ENCODE results near the gene MAPKAPK3.

The MAPKAPK3 gene

GRCh38 chr3:50587806-50588758 lies 28.9 kb upstream of the MAPKAPK3 start:
- 88 to 92% methylated on average over 15 to 16 of the region's 17 CpGs for WGBS, 2 experiments (ENCODE audit: insufficient coverage in 2 of 2)
- H3K36me3 ChIP-seq (ENCODE audit: control insufficient read depth, insufficient read depth, low read length), result no peaks in the 10 kb centered on the region
- no peaks in the 10 kb centered on the region for H3K9me3 ChIP-seq (ENCODE audit: control insufficient read depth, low read length)
- no peaks in the 10 kb centered on the region for H3K4me1 ChIP-seq (ENCODE audit: control insufficient read depth, insufficient read depth, low read length, poor library complexity, severe bottlenecking)
- no peak overlapping the region for H3K4me3 ChIP-seq (ENCODE audit: extremely low read depth, insufficient read depth, low read length, poor library complexity, severe bottlenecking)
- H3K27ac ChIP-seq (ENCODE audit: low read depth, low read length, severe bottlenecking), result no peak overlapping the region

GRCh38 chr3:50588759-50589433 lies 28.1 kb upstream of the MAPKAPK3 start:
- H3K4me1 ChIP-seq (ENCODE audit: control insufficient read depth, insufficient read depth, low read length, poor library complexity, severe bottlenecking), result no peaks in the 10 kb centered on the region
- H3K4me3 ChIP-seq (ENCODE audit: extremely low read depth, insufficient read depth, low read length, poor library complexity, severe bottlenecking), result no peak overlapping the region
- WGBS, 2 experiments (ENCODE audit: insufficient coverage in 2 of 2), result 93 to 97% methylated on average over 3 of the region's 4 CpGs
- H3K27ac ChIP-seq (ENCODE audit: low read depth, low read length, severe bottlenecking), result no peak overlapping the region
- H3K9me3 ChIP-seq (ENCODE audit: control insufficient read depth, low read length), result no peaks in the 10 kb centered on the region
- no peaks in the 10 kb centered on the region for H3K36me3 ChIP-seq (ENCODE audit: control insufficient read depth, insufficient read depth, low read length)

GRCh38 chr3:50591196-50591741 lies 25.7 kb upstream of the MAPKAPK3 start:
- no peak overlapping the region for H3K4me3 ChIP-seq (ENCODE audit: extremely low read depth, insufficient read depth, low read length, poor library complexity, severe bottlenecking)
- no peaks in the 10 kb centered on the region for H3K4me1 ChIP-seq (ENCODE audit: control insufficient read depth, insufficient read depth, low read length, poor library complexity, severe bottlenecking)
- H3K36me3 ChIP-seq (ENCODE audit: control insufficient read depth, insufficient read depth, low read length), result no peaks in the 10 kb centered on the region
- 77 to 84% methylated on average over 6 to 8 of the region's 9 CpGs for WGBS, 2 experiments (ENCODE audit: insufficient coverage in 2 of 2)
- no peaks in the 10 kb centered on the region for H3K9me3 ChIP-seq (ENCODE audit: control insufficient read depth, low read length)
- no peak overlapping the region for H3K27ac ChIP-seq (ENCODE audit: low read depth, low read length, severe bottlenecking)

GRCh38 chr3:50592568-50592967 lies 24.4 kb upstream of the MAPKAPK3 start:
- Histone ChIP-seq H3K4me1 (ENCODE audit: control insufficient read depth, insufficient read depth, low read length, poor library complexity, severe bottlenecking) (no peaks in the 10 kb centered on the region), H3K36me3 (ENCODE audit: control insufficient read depth, insufficient read depth, low read length) (no peaks in the 10 kb centered on the region), H3K4me3 (ENCODE audit: extremely low read depth, insufficient read depth, low read length, poor library complexity, severe bottlenecking) (no peak overlapping the region), H3K27ac (ENCODE audit: low read depth, low read length, severe bottlenecking) (no peak overlapping the region), H3K9me3 (ENCODE audit: control insufficient read depth, low read length) (no peaks in the 10 kb centered on the region)
- 33 to 62% methylated on average over 1 to 5 of the region's 5 CpGs for WGBS, 2 experiments (ENCODE audit: insufficient coverage in 2 of 2)

GRCh38 chr3:50594253-50594785 lies 22.6 kb upstream of the MAPKAPK3 start:
- Histone ChIP-seq H3K27ac (ENCODE audit: low read depth, low read length, severe bottlenecking) (no peak overlapping the region), H3K4me1 (ENCODE audit: control insufficient read depth, insufficient read depth, low read length, poor library complexity, severe bottlenecking) (no peaks in the 10 kb centered on the region), H3K36me3 (ENCODE audit: control insufficient read depth, insufficient read depth, low read length) (no peaks in the 10 kb centered on the region), H3K9me3 (ENCODE audit: control insufficient read depth, low read length) (no peaks in the 10 kb centered on the region), H3K4me3 (ENCODE audit: extremely low read depth, insufficient read depth, low read length, poor library complexity, severe bottlenecking) (no peak overlapping the region)
- 86 to 88% methylated on average over 1 of the region's 2 CpGs for WGBS, 2 experiments (ENCODE audit: insufficient coverage in 2 of 2)

- Histone ChIP-seq H3K36me3 (ENCODE audit: control insufficient read depth, insufficient read depth, low read length) (no peaks in the 10 kb centered on the region), H3K4me3 (ENCODE audit: extremely low read depth, insufficient read depth, low read length, poor library complexity, severe bottlenecking) (no peak overlapping the region), H3K27ac (ENCODE audit: low read depth, low read length, severe bottlenecking) (no peak overlapping the region), H3K4me1 (ENCODE audit: control insufficient read depth, insufficient read depth, low read length, poor library complexity, severe bottlenecking) (peaks cover 8% of the 10 kb centered on the region), H3K9me3 (ENCODE audit: control insufficient read depth, low read length) (no peaks in the 10 kb centered on the region)
- 80 to 91% methylated on average over 2 to 3 of the region's 6 CpGs for WGBS, 2 experiments (ENCODE audit: insufficient coverage in 2 of 2)
Observed at GRCh38 chr3:50599115-50599715, 17.7 kb upstream of the MAPKAPK3 start.

- Histone ChIP-seq H3K4me1 (ENCODE audit: control insufficient read depth, insufficient read depth, low read length, poor library complexity, severe bottlenecking) (peaks cover 8% of the 10 kb centered on the region), H3K9me3 (ENCODE audit: control insufficient read depth, low read length) (no peaks in the 10 kb centered on the region), H3K4me3 (ENCODE audit: extremely low read depth, insufficient read depth, low read length, poor library complexity, severe bottlenecking) (no peak overlapping the region), H3K27ac (ENCODE audit: low read depth, low read length, severe bottlenecking) (no peak overlapping the region), H3K36me3 (ENCODE audit: control insufficient read depth, insufficient read depth, low read length) (no peaks in the 10 kb centered on the region)
- 67 to 87% methylated on average over 1 of the region's 1 CpG for whole genome bisulfite sequencing, 2 experiments (ENCODE audit: insufficient coverage in 2 of 2)
Observed at GRCh38 chr3:50599716-50600118, 17.2 kb upstream of the MAPKAPK3 start.

GRCh38 chr3:50600141-50600753 lies 16.7 kb upstream of the MAPKAPK3 start:
- Histone ChIP-seq H3K27ac (ENCODE audit: low read depth, low read length, severe bottlenecking) (no peak overlapping the region), H3K36me3 (ENCODE audit: control insufficient read depth, insufficient read depth, low read length) (no peaks in the 10 kb centered on the region), H3K9me3 (ENCODE audit: control insufficient read depth, low read length) (no peaks in the 10 kb centered on the region), H3K4me1 (ENCODE audit: control insufficient read depth, insufficient read depth, low read length, poor library complexity, severe bottlenecking) (peaks cover 8% of the 10 kb centered on the region), H3K4me3 (ENCODE audit: extremely low read depth, insufficient read depth, low read length, poor library complexity, severe bottlenecking) (no peak overlapping the region)
- WGBS, 2 experiments (ENCODE audit: insufficient coverage in 2 of 2), result 93% methylated on average over 8 to 9 of the region's 9 CpGs

GRCh38 chr3:50600841-50601591 lies 15.9 kb upstream of the MAPKAPK3 start:
- WGBS, 2 experiments (ENCODE audit: insufficient coverage in 2 of 2), result 82 to 86% methylated on average over 11 of the region's 14 CpGs
- no peaks in the 10 kb centered on the region for H3K9me3 ChIP-seq (ENCODE audit: control insufficient read depth, low read length)
- H3K4me3 ChIP-seq (ENCODE audit: extremely low read depth, insufficient read depth, low read length, poor library complexity, severe bottlenecking), result no peak overlapping the region
- peaks cover 8% of the 10 kb centered on the region for H3K4me1 ChIP-seq (ENCODE audit: control insufficient read depth, insufficient read depth, low read length, poor library complexity, severe bottlenecking)
- no peaks in the 10 kb centered on the region for H3K36me3 ChIP-seq (ENCODE audit: control insufficient read depth, insufficient read depth, low read length)
- peak overlapping the region; percentile 77 for H3K27ac ChIP-seq (ENCODE audit: low read depth, low read length, severe bottlenecking)
